ENCODE measurements around the gene PACS2.
"Not testable (repeated sequence)": the region's sequence is repeated elsewhere in the genome, so short reads cannot be mapped to it uniquely, and the experiment has no call there.

PACS2 gene

GRCh38 chr14:105333613-105334364, 19.2 kb downstream of the PACS2 start:
- DNase-seq = no peak

- no peak for DNase-seq
Measured at GRCh38 chr14:105334383-105335230, 20.1 kb downstream of the PACS2 start.

GRCh38 chr14:105335231-105335542, 20.6 kb downstream of the PACS2 start:
- DNase-seq = not testable (repeated sequence)

DNA sequence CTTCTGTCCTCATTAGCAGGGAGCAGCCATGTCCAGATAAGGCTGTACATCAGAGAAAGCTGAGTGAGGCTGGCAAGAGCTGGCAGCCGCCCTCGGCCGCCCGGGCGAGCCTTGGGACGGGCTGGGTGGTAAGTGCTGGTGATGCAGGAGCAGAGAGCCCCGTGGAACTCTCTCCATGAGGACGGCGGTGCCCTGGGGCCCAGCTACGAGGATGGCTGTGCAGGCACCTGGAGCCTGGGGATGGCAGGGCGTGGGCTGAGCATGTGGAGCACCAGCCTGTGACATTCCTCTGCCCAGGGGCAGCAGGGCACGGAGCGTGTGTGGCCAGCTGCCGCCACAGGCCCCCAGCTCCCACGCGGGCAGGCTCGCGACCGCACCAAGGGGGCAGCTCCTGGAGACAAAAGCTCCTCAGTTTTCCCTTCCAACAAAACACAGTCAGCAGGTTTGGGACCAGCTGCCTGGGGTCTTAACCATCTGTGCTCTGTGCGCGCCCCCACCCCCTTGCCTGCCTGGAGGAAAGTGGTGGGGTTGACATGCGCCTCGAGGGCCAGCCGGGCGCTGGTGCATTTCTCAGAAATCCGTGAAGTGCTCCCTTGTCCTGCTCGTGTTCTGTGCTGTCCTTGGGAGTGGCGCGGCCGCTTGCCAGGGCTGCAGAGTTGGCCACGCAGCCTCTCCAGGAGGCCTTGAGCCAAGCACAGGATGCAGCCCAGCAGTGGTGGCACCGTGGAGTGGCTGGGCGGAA, 21.4 kb downstream of the PACS2 start:
- no peak for DNase-seq

GRCh38 chr14:105336477-105337287, 22.1 kb downstream of the PACS2 start:
- no peak for DNase-seq

DNA sequence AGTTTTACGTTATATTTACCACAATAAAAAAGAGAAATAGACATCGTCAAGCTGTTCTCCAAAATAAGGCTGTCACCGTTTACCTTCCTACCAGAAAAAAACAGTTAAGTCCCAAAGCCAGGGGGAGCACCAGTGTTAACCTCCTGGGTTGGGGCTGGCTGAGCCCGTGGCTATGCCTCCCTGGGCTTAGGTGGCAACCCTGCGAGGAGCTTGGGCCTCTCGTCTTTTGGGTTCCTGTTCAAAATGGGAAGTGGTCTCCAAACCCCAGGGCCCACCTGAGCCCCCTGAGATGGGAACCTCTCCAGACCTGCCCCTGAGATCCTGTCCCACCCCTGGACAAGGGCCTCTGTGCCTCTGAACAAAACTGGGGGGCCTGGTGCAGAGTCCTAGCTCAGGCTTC, 22.9 kb downstream of the PACS2 start:
- DNase-seq = no peak

DNA sequence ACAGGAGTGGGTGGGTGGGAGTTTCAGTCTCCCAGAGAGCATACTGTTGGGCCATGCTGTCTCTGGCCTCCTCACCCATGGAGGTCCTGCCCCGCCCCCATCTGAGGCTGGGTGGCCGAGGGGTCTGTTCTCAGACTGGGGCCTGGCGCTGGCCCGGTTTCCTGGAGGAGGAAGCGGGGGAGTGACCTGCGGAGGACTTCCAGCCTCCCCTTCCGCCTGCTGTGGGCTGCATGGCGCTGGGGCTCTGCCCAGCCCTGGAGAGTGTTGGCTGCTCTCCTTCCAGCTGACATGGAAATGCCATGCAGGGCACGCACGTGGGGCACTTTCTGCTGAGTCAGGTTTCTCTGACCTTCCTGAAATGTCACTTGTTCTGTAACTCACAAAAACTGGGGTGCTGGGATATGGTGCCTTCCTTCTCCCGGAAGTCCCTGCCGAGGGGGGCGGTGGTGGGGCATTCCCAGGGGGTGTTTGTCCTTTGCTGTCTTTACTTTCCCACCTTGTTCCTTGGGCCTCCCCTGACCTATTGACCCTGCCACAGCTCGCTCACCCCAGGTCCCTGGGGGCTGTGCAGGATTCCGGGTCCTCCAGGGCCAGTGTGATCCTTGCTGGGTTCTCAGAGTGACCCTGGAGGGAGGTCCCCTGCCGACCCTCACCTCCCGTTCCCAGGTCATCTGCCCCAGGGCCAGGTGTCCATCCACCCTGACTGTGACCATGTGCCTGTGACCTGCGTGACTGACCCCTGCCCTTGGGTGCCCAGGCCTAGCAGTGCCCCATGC, 23.6 kb downstream of the PACS2 start:
- no peak for DNase-seq

DNA sequence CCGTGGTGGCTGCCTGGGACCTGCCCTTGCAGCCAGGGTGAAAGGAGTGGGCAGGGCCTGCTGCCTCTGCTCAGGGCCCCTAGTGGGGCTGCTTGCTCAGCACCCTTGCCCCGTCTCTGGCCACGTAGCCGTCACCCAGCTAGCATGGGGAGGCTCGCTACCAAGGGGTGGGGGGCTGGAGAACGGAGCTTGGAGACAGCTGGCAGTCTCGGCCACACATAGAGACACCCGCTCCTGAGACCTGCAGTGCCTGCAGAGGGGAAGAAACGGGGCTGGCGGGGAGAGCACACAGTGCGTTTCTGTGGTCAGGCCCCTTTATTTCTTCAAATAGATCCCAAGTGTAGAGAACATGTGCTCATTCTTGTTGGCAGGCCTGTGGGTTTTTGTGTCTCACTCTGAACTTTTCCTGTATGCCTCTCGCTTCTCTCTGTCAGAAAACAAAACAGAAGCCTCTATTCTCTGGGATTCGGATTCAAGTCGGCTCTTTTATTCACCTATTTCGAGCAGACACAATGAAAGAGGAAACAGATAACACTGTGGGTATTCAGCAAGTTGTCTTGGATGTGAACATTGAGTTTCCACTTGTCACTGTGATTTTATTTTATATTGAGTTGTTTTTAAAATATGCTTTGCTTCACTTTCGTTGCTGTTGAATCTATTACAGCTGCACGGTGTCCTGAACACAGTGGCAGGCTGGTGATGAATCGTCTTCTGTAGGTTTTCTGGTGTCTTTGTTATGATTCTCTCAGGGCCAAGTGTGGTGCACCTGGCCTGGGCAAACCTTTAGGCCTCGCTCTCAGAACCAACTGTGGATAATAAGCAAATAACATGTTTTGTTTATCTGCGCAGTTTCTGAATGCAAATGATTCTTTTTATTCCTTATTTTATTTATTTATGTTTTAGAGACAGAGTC, 26.5 kb downstream of the PACS2 start:
- no peak for DNase-seq

GRCh38 chr14:105343194-105343593, 28.6 kb downstream of the PACS2 start:
- DNase-seq = no peak

- no peak for DNase-seq
Measured at GRCh38 chr14:105346200-105346533, 31.6 kb downstream of the PACS2 start.

DNA sequence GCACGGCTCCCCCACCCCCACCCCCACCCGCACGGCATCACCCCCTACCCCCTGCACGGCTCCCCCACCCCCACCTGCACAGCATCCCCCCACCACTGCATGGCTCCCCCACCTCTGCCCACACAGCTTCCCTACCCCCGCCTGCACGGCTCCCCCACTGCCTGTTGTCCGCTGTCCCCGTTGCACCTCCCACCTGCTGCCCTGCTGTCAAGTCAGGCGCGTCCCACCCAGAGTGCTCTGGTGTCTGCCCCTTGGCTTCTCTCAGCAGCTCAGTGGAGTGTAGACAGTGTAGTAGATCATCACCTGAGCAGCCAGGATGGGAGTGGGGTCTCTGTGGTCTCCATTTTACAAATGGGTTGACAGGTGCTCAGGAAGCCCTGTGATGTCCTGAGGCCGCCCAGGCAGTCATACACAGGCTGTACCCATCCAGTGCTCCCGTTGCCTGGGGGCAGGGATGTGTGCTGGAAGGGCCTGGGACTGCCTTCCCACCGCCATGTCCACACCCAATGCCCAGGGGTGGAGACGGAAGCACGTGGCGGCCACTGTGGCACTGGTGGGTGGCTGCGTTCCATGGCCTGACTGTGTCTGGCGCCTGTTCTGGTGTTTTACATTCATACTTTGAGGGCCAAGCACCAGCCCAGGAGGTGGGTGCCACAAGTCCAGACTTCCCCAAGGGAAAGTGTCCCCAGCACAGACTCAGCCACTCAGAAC, 32.5 kb downstream of the PACS2 start:
- no peak for DNase-seq

DNA sequence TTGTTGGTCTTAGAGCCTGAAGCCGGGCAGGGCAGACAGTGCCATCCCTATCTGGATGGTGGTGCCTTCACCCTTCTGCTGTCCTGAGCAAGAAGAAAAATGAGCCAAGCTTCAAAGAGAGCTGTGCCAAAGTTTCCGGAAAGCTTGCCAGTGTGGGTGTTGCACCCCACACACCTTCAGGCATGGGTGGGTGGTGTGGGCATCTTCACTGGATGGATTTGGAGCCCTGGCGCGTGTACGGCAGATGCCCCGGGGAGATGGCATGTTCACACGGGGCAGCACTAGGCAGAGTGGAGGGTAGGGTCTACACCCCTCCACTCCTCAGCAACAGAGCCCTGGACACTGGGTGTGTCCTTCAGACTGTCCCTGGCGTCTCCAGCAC, 33.0 kb downstream of the PACS2 start:
- no peak for DNase-seq

GRCh38 chr14:105348169-105348944, 33.8 kb downstream of the PACS2 start:
- no peak for DNase-seq

DNA sequence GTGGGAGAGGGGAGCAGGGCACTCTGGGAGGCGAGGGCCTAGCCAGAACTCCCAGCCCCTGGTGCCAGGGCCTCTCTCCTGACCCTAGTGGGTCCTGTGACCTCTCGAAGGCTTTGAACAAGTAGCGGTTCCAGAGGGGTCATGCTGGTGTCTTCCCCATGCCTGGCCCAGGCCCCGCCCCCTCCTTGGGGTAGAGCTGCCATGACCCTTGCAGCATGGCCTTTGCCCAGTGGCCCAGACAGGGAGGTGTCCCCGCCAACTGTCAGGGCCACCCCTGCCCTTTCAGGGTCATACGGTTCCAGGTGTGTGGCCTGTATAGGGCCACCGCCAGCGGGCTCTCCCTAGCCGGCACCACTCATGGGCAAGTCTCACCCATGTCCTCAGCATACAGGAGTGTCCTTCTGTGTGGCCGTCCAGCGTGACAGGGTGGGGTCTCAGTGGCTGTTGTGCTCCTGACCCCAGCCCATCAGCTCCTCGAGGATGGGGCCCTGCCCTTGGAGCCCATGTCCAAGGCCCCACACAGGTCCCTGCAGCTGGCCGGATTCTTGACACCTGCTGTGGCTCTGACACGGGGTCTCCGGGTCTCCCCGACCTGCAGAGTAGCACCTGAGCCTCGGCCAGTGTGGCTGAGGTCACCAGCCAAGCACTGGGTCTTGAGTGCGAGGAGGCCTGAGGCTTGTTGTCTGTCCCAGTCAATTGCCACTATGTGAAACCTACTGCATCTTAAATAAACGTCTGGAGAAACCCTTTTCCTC, 34.6 kb downstream of the PACS2 start:
- DNase-seq = no peak

- no peak for DNase-seq
Measured at GRCh38 chr14:105349992-105350391, 35.4 kb downstream of the PACS2 start.

DNA sequence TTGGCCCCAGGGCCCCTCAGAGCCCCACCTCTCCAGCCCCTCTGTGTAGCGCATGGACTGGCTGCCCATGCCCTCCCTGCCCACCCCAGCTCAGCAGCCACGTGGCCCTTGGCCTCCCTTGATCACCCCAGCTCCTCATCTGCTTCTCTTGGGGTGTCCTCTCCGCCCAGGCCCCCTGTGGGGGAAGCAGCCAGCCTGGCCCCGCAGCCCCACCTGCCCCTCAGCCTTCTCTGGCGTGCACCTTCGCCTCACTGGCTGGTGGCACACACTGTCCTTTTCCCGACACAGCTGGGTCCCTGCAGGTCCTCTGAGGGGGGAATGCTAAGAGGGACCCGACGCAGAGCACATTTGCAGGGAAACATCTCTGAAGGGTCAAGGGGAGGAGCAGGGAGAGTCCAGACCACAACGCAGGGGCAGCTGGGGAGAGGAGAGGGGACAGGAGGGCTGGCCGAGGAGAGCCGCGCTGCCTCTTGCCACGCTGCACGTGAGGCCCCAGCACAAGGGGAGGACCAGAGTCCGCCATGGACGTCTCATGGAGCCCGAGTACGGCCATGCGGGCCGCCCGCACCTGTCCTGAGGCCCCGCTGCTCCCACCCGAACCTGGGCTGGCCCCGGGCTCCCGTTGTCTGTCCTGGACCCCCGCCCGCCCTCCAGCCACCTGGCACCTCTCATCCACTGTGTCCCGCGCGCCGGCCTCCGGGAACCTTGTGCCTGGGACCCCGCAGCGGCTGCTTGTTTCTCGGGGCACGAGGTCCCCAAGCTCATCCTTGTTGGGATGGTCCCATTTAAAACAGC, 36.1 kb downstream of the PACS2 start:
- DNase-seq = no peak

DNA sequence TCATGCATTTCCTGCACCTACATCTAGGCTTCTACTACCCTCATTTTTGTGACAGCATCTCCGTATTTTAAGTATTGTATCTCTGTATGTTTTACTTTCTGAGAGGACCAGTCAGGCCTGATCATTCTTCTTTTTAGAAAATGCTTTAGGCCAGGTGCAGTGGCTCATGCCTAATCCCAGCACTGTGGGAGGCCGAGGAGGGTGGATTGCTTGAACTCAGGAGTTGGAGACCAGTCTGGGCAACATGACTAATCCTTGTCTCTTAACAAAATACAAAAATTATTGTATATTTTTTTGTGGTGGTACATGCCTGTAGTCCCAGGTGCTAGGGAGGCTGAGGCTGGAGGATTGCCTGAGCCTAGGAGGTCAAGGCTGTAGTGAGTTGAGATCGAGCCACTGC, 36.9 kb downstream of the PACS2 start:
- no peak for DNase-seq
